Panc1 (cell line): ENCODE data around the gene MYO19. TPM values are rescaled to one million over a fixed set of nuclear protein-coding genes. Genes with fewer than 3 reads are reported as not detected.

ENCODE experiments used
- ATAC-seq: fragments of 200-7000 bp; cut with Tn5 transposase; 2 replicates; pipeline ENCODE4 v1.9.1; 2020; ENCODE audit warnings: mild to moderate bottlenecking, moderate library complexity
- BruUV-seq: library from RNA; stranded (reverse); fragments of 400-500 nt; replicated peaks from 2 replicates; lab custom pipeline; 2021; lab: Mats Ljungman, UMichigan
- CTCF ChIA-PET: fragments of 300-600 bp; sonication (Branson Sonifier 250); formaldehyde crosslinking; loops from one replicate; lab custom pipeline; 2022; ENCODE audit warnings: antibody characterized with exemption; lab: Charles Lee
- POLR2A ChIA-PET: fragments of 300-600 bp; sonication (Branson Sonifier 250); formaldehyde crosslinking; loops from one replicate; lab custom pipeline; 2022; ENCODE audit warnings: antibody characterized with exemption; lab: Charles Lee
- DNase-seq: peaks from one replicate; pipeline ENCODE4 v3.0.0-alpha.2; 2010; ENCODE audit warnings: low read depth, low spot score
- H3K27ac ChIP-seq: 2 replicates; pipeline ENCODE4 v1.5.1; 2011; ENCODE audit warnings: mild to moderate bottlenecking, low read length, inconsistent platforms
- H3K27me3 ChIP-seq: fragments of 200-500 bp; sonication (Bioruptor generic); 2 replicates; pipeline ENCODE4 v1.6.0; 2014; ENCODE audit warnings: low read length, inconsistent platforms; ENCODE audit not compliant: control insufficient read depth, insufficient read depth
- H3K36me3 ChIP-seq: fragments of 200-500 bp; sonication (Bioruptor generic); 2 replicates; pipeline ENCODE4 v1.5.1; 2014; ENCODE audit warnings: inconsistent platforms, mild to moderate bottlenecking, low read length, moderate library complexity; ENCODE audit not compliant: control insufficient read depth, insufficient read depth
- H3K4me1 ChIP-seq: 2 replicates; pipeline ENCODE4 v1.5.1; 2011; ENCODE audit warnings: inconsistent platforms, mild to moderate bottlenecking, low read length, moderate library complexity; ENCODE audit not compliant: control insufficient read depth, insufficient read depth
- H3K4me3 ChIP-seq, 2 experiments: 2 replicates each; pipeline ENCODE4 v1.5.1; 2011 to 2012; ENCODE audit warnings: low read depth in 2 of 2, low read length in 2 of 2, mild to moderate bottlenecking in 2 of 2, inconsistent platforms in 1 of 2, moderate library complexity in 1 of 2
- H3K9me3 ChIP-seq: fragments of 200-500 bp; sonication (Bioruptor generic); 2 replicates; pipeline ENCODE4 v1.5.1; 2014; ENCODE audit warnings: low read depth, mild to moderate bottlenecking, inconsistent platforms, low read length, moderate library complexity; ENCODE audit not compliant: control insufficient read depth, insufficient read depth
- CTCF ChIP-seq: fragments of 450-650 bp; IDR thresholded peaks from 2 replicates; pipeline ENCODE4 v1.5.1; 2017; ENCODE audit warnings: mild to moderate bottlenecking
- POLR2AphosphoS5 ChIP-seq: IDR thresholded peaks from 2 replicates; pipeline ENCODE4 v1.6.1; 2012; ENCODE audit warnings: mild to moderate bottlenecking, low read depth, low read length, moderate library complexity
- SIN3A ChIP-seq: IDR thresholded peaks from 2 replicates; pipeline ENCODE4 v1.6.1; 2012; ENCODE audit warnings: low read depth, mild to moderate bottlenecking, low read length, moderate library complexity, borderline replicate concordance; ENCODE audit not compliant: insufficient read depth
- TCF7L2 ChIP-seq: IDR thresholded peaks from 2 replicates; pipeline ENCODE4 v1.6.1; 2011; ENCODE audit warnings: mild to moderate bottlenecking, low read depth, low read length, inconsistent platforms
- in situ Hi-C: cut with HindIII; loops from 2 replicates; pipeline ENCODE4 v1.10.0; 2016; ENCODE audit warnings: low sequenced_read_pairs, low pct_unique_long_range_greater_than_20kb
- intact Hi-C: fragments of 100-400 bp; cut with micrococcal nuclease; formaldehyde crosslinking; loops from one replicate; pipeline ENCODE4 v1.10.0; 2022; ENCODE audit not compliant: unreplicated experiment
- total RNA-seq: library from RNA; stranded (reverse); gene quantifications from one replicate; pipeline ENCODE4 v1.2.1, GENCODE V29; 2021; ENCODE audit not compliant: unreplicated experiment
- TF ChIP-seq, protein P1 (sequence below), 2 experiments: IDR thresholded peaks; 2 replicates each; pipeline ENCODE4 v1.6.1; 2011 to 2012; ENCODE audit warnings: low read depth in 2 of 2, control low read depth in 1 of 2, low read length in 1 of 2, mild to moderate bottlenecking in 1 of 2, moderate library complexity in 1 of 2; ENCODE audit not compliant: insufficient read depth in 1 of 2

Gene MYO19
- total RNA-seq, 1 experiment from 2014 or later, result 88.0 TPM

DNA sequence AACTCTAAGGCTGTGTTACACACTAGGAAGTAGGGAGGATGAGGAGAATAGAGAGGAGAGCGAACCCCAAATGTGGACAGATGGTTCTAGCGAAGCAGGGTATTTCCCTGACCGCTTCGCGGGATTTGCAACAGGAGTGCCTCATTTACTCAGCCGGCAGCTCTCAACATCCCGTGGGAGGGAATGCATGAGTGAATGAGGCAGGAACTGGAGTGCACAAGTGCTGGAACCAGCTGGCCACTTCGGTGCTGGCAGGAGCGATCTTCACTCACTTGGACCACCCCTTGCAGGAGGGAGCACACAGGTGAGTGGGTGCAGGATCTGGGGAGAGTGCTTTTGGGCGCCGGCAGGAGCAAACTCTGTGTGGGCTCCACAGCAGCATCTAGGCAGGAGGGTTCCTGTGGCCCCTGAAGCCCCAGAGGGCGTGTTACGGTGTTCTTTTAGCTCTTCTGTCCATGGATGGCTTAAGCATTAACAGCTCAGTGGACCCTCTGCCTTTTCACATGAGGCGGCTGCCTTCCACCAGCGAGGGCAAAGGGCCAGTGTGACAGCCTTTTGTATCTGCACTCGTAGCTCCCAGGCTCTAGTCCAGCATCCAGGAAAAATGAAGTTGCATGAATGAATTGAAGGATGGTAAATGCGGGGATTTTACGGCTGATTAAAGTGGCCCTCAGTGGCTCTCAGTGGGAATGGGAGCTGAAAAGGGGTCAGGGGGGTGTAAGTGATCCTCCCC, 65.6 kb downstream of the MYO19 start:
- intact Hi-C loops (no loop called here), in situ Hi-C loops (no loop called here)
- Histone ChIP-seq H3K4me3 (no peak overlapping the region), H3K27me3 (no peaks in the 10 kb centered on the region; the same call in 1 of the 2 replicates), H3K36me3 (no peaks in the 10 kb centered on the region), H3K9me3 (no peaks in the 10 kb centered on the region), H3K4me1 (no peaks in the 10 kb centered on the region), H3K27ac (no peak overlapping the region)
- BruUV-seq, result no TSS peak
- no peak for TF ChIP-seq TCF7L2
- TF ChIP-seq POLR2AphosphoS5, result no peak
- TF ChIP-seq SIN3A, result no peak
- TF ChIP-seq, protein P1, sequence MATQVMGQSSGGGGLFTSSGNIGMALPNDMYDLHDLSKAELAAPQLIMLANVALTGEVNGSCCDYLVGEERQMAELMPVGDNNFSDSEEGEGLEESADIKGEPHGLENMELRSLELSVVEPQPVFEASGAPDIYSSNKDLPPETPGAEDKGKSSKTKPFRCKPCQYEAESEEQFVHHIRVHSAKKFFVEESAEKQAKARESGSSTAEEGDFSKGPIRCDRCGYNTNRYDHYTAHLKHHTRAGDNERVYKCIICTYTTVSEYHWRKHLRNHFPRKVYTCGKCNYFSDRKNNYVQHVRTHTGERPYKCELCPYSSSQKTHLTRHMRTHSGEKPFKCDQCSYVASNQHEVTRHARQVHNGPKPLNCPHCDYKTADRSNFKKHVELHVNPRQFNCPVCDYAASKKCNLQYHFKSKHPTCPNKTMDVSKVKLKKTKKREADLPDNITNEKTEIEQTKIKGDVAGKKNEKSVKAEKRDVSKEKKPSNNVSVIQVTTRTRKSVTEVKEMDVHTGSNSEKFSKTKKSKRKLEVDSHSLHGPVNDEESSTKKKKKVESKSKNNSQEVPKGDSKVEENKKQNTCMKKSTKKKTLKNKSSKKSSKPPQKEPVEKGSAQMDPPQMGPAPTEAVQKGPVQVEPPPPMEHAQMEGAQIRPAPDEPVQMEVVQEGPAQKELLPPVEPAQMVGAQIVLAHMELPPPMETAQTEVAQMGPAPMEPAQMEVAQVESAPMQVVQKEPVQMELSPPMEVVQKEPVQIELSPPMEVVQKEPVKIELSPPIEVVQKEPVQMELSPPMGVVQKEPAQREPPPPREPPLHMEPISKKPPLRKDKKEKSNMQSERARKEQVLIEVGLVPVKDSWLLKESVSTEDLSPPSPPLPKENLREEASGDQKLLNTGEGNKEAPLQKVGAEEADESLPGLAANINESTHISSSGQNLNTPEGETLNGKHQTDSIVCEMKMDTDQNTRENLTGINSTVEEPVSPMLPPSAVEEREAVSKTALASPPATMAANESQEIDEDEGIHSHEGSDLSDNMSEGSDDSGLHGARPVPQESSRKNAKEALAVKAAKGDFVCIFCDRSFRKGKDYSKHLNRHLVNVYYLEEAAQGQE (IDR thresholded peaks at IDR 0.05; ENCODE audit: insufficient read depth in 1 of 2, low read depth in 2 of 2, low read length in 1 of 2), result no peak
- no peak for TF ChIP-seq CTCF
- CTCF ChIA-PET, result no interaction called here
- DNase-seq, result no peak
- POLR2A ChIA-PET, result no interaction called here
- ATAC-seq, result no peak

DNA sequence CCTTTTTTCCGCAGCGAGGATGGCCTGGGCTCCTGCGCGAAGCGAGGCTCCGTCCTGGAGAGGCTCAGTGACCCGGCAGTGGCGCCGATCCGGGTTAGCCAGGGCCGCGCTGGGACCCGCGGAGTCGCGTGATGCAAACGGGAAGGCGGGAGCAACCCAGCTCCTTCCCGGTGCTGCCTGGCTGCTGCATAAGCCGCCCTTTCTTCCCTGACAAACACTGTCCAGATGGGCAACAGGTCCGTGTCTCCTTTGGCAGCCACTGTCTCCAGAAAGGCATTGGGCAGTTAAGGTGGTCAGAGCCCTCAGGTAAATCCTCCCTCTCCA, 69.9 kb downstream of the MYO19 start:
- POLR2A ChIA-PET, result no interaction called here
- TF ChIP-seq TCF7L2 (no peak), SIN3A (no peak), CTCF (no peak), POLR2AphosphoS5 (no peak)
- TF ChIP-seq, protein P1 (IDR thresholded peaks at IDR 0.05; ENCODE audit: insufficient read depth in 1 of 2, low read depth in 2 of 2, low read length in 1 of 2), result no peak
- H3K27me3 ChIP-seq, result peaks cover 2% of the 10 kb centered on the region; the same call in 1 of the 2 replicates
- no peaks in the 10 kb centered on the region for H3K4me1 ChIP-seq
- H3K4me3 ChIP-seq, result no peak overlapping the region
- no peak for DNase-seq
- H3K36me3 ChIP-seq, result no peaks in the 10 kb centered on the region
- intact Hi-C loops (no loop called here), in situ Hi-C loops (no loop called here)
- CTCF ChIA-PET, result no interaction called here
- H3K9me3 ChIP-seq, result no peaks in the 10 kb centered on the region
- BruUV-seq, result no TSS peak
- no peak for ATAC-seq
- H3K27ac ChIP-seq, result no peak overlapping the region
